Hepatocyte (in vitro differentiated cells): ENCODE data around the gene COX14. TPM values are rescaled to one million over a fixed set of nuclear protein-coding genes. Genes with fewer than 3 reads are reported as not detected.
"Not testable (repeated sequence)": the region's sequence is repeated elsewhere in the genome, so short reads cannot be mapped to it uniquely, and the experiment has no call there.

Experiments used
- DNase-seq: peaks from one replicate; pipeline ENCODE4 v3.0.0-alpha.2; 2016; ENCODE audit warnings: low spot score
- H2AFZ ChIP-seq: fragments of 200-600 bp; sonication (generic); 2 replicates; pipeline ENCODE4 v1.6.0; 2016; ENCODE audit warnings: antibody characterized with exemption, mild to moderate bottlenecking
- H3K27ac ChIP-seq: fragments of 200-600 bp; sonication (generic); 2 replicates; pipeline ENCODE4 v1.5.1; 2016; ENCODE audit warnings: mild to moderate bottlenecking
- H3K27me3 ChIP-seq: fragments of 200-600 bp; sonication (generic); 2 replicates; pipeline ENCODE4 v1.6.1; 2016
- H3K36me3 ChIP-seq: fragments of 200-600 bp; sonication (generic); replicated peaks from 2 replicates; pipeline ENCODE4 v1.5.1; 2016; ENCODE audit warnings: low read depth; ENCODE audit not compliant: insufficient read depth
- H3K4me1 ChIP-seq: fragments of 200-600 bp; sonication (generic); 2 replicates; pipeline ENCODE4 v1.5.1; 2016; ENCODE audit warnings: mild to moderate bottlenecking, moderate library complexity; ENCODE audit not compliant: insufficient read depth
- H3K4me2 ChIP-seq: fragments of 200-600 bp; sonication (generic); 2 replicates; pipeline ENCODE4 v1.6.0; 2016
- H3K4me3 ChIP-seq: fragments of 200-600 bp; sonication (generic); 2 replicates; pipeline ENCODE4 v1.5.1; 2016; ENCODE audit warnings: mild to moderate bottlenecking
- H3K79me2 ChIP-seq: fragments of 200-600 bp; sonication (generic); 2 replicates; pipeline ENCODE4 v1.6.0; 2017; ENCODE audit warnings: mild to moderate bottlenecking
- H3K9me2 ChIP-seq: fragments of 200-600 bp; sonication (generic); replicated peaks from 2 replicates; pipeline ENCODE4 v1.6.0; 2017; ENCODE audit warnings: mild to moderate bottlenecking; ENCODE audit not compliant: insufficient read depth
- H3K9me3 ChIP-seq: fragments of 200-600 bp; sonication (generic); 2 replicates; pipeline ENCODE4 v1.5.1; 2016; ENCODE audit warnings: low read depth, mild to moderate bottlenecking
- H4K20me1 ChIP-seq: fragments of 200-600 bp; sonication (generic); 2 replicates; pipeline ENCODE4 v1.6.0; 2016; ENCODE audit warnings: mild to moderate bottlenecking; ENCODE audit not compliant: insufficient read depth, poor library complexity, severe bottlenecking
- EZH2 ChIP-seq: fragments of 200-600 bp; sonication (generic); IDR thresholded peaks from 2 replicates; pipeline ENCODE4 v1.6.1; 2016; ENCODE audit warnings: antibody characterized with exemption, mild to moderate bottlenecking, borderline replicate concordance
- EZH2phosphoT487 ChIP-seq: fragments of 200-600 bp; sonication (generic); IDR thresholded peaks from one replicate; pipeline ENCODE4 v1.6.1; 2018; ENCODE audit warnings: antibody characterized with exemption, mild to moderate bottlenecking, low read depth, moderate library complexity; ENCODE audit not compliant: unreplicated experiment, severe bottlenecking
- WGBS: methylation state at CpG from one replicate; pipeline ENCODE4 v1.1.6; 2016; ENCODE audit warnings: low lambda C conversion rate; ENCODE audit errors: missing lambda C conversion rate; 5-methylcytosine and 5-hydroxymethylcytosine counted together
- polyA plus RNA-seq: library from polyadenylated mRNA; unstranded; fragments of >200 nt; fragmentation: Nextera tagmentation; extraction: Ambion mirVana; gene quantifications from 2 replicates; pipeline ENCODE4 v1.2.1, GENCODE V29; 2016
- total RNA-seq: library from RNA; depleted of rRNA; stranded (reverse); fragments of >200 nt; gene quantifications from 2 replicates; pipeline ENCODE4 v1.2.3, GENCODE V29; 2014
- TF ChIP-seq, protein P1 (sequence below): fragments of 200-600 bp; sonication (generic); IDR thresholded peaks from 2 replicates; pipeline ENCODE4 v1.5.1; 2016; ENCODE audit warnings: antibody characterized with exemption, mild to moderate bottlenecking; ENCODE audit not compliant: poor library complexity

The COX14 gene
- total and polyA plus RNA-seq, 2 experiments from 2014 or later: 61.5 to 186 TPM

DNA sequence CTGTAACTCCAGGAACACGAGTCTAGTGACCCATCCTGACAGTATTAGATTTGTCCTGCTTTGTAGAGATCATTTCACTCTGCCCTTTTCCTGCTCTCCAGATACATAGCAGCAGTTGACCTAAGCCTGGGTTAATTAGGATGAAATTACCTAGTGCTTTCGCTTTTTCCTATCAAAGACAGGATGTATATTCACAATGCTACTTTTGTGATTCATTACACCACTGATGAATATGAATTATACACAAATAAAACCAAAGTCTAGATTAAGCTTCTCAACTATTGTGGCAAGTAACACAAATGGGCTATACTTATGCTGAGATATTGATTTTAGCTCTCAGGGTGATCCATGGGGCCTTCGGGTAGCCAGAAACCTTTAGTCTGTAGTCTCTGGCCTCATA, 37.3 kb downstream of the COX14 start:
- H3K27me3 ChIP-seq: no peaks in the 10 kb centered on the region
- H3K36me3 ChIP-seq: no peaks in the 10 kb centered on the region
- H4K20me1 ChIP-seq: peaks cover 14% of the 10 kb centered on the region
- TF ChIP-seq, protein P1, sequence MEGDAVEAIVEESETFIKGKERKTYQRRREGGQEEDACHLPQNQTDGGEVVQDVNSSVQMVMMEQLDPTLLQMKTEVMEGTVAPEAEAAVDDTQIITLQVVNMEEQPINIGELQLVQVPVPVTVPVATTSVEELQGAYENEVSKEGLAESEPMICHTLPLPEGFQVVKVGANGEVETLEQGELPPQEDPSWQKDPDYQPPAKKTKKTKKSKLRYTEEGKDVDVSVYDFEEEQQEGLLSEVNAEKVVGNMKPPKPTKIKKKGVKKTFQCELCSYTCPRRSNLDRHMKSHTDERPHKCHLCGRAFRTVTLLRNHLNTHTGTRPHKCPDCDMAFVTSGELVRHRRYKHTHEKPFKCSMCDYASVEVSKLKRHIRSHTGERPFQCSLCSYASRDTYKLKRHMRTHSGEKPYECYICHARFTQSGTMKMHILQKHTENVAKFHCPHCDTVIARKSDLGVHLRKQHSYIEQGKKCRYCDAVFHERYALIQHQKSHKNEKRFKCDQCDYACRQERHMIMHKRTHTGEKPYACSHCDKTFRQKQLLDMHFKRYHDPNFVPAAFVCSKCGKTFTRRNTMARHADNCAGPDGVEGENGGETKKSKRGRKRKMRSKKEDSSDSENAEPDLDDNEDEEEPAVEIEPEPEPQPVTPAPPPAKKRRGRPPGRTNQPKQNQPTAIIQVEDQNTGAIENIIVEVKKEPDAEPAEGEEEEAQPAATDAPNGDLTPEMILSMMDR: no peak
- TF ChIP-seq EZH2phosphoT487: no peak
- TF ChIP-seq EZH2: no peak
- no peak overlapping the region for H3K27ac ChIP-seq
- WGBS: 84% methylated on average over 3 of the region's 3 CpGs
- H3K4me1 ChIP-seq: no peaks in the 10 kb centered on the region
- peaks cover 83% of the 10 kb centered on the region for H3K79me2 ChIP-seq
- no peak for DNase-seq
- H2AFZ ChIP-seq: no peak overlapping the region
- H3K4me2 ChIP-seq: no peak overlapping the region
- H3K4me3 ChIP-seq: no peak overlapping the region
- H3K9me3 ChIP-seq: no peaks in the 10 kb centered on the region
- no peaks in the 10 kb centered on the region for H3K9me2 ChIP-seq

DNA sequence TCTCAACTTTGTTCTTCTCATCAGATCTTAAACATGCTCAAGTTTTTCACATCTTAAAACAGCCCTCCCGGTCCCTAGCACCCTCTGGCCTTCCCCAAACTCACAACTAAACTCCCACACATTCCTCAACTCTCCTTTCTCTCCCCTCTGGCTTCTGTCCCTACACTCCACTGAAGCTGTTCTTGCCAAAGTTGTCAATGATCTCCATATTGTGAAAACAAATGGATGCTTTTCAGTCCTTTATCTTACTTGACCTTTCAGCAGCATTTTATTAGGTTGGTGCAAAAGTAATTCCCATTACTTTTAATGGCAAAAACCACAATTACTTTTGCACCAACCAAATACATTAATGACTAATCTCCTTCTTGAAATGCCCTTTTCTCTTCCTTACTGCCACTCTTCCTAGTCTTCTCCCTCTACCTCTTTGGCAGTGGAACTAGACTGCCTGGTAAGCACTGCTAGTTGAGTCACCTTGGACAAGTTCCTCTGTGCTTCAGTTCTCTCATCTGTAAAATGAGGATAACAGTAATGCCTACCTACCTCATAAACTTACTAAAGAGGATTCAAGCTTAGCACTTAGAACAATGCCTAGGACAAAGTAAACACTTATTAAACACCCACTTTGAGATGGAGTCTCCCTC, 39.1 kb downstream of the COX14 start:
- Histone ChIP-seq H3K79me2 (peaks cover 83% of the 10 kb centered on the region), H3K4me2 (no peak overlapping the region)
- 95% methylated on average over 1 of the region's 1 CpG for WGBS

DNA sequence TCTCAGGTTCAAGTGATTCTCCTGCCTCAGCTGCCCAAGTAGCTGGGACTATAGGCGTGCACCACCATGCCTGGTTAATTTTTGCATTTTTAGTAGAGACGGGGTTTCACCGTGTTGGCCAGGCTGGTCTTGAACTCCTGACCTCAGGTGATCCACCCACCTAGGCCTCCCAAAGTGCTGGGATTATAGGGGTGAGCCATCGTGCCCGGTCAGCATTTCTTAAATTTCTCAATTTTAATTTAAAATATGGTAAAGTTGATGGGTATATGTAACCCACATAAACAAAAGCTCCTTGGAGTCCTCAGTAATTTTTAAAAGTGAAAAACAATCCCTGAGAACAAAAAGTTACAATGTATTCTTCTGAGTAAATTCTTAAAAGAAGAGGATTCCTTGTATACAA, 42.9 kb downstream of the COX14 start:
- peaks cover 87% of the 10 kb centered on the region for H3K79me2 ChIP-seq
- peaks cover 12% of the 10 kb centered on the region for H4K20me1 ChIP-seq
- not testable (repeated sequence) for H3K9me3 ChIP-seq, H3K36me3 ChIP-seq, H3K4me3 ChIP-seq, H3K9me2 ChIP-seq, H3K4me1 ChIP-seq, H2AFZ ChIP-seq, H3K4me2 ChIP-seq, DNase-seq, H3K27ac ChIP-seq, H3K27me3 ChIP-seq
- 95% methylated on average over 5 of the region's 5 CpGs for WGBS

More for the DNA sequence above, 39.1 kb downstream of the COX14 start:
- Histone ChIP-seq H3K36me3 (no peaks in the 10 kb centered on the region), H3K4me3 (no peak overlapping the region), H3K9me3 (no peaks in the 10 kb centered on the region), H3K9me2 (no peaks in the 10 kb centered on the region), H3K4me1 (no peaks in the 10 kb centered on the region), H3K27ac (no peak overlapping the region), H2AFZ (no peak overlapping the region), H3K27me3 (no peaks in the 10 kb centered on the region), H4K20me1 (peaks cover 11% of the 10 kb centered on the region)
- DNase-seq: no peak
- TF ChIP-seq, protein P1: no peak
- TF ChIP-seq EZH2phosphoT487: no peak
- no peak for TF ChIP-seq EZH2

DNA sequence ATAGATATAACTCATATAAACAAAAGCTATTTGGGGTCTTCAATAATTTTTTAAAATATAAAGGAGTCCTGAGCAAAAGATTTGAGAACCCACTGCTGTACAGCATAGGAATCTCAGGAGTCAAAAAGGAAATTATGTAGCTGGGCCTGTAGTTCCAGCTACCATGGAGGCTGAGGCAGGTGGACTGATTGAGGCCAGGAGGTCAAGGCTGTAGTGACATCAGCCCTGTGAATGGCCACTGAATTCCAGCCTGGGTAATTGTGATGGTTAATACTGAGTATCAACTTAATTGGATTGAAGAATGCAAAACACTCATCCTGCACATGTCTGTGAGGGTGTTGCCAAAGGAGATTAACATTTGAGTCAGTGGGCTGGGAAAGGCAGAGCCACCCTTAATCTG, 44.6 kb downstream of the COX14 start:
- H4K20me1 ChIP-seq: peaks cover 12% of the 10 kb centered on the region
- H3K4me2 ChIP-seq: no peak overlapping the region
- H3K9me3 ChIP-seq: no peaks in the 10 kb centered on the region
- TF ChIP-seq EZH2: no peak
- TF ChIP-seq EZH2phosphoT487: no peak
- TF ChIP-seq, protein P1: no peak
- H3K27ac ChIP-seq: no peak overlapping the region
- DNase-seq: no peak
- no peaks in the 10 kb centered on the region for H3K9me2 ChIP-seq
- no peaks in the 10 kb centered on the region for H3K36me3 ChIP-seq
- H3K4me3 ChIP-seq: no peak overlapping the region
- no peak overlapping the region for H2AFZ ChIP-seq
- H3K4me1 ChIP-seq: peaks cover 3% of the 10 kb centered on the region
- H3K27me3 ChIP-seq: no peaks in the 10 kb centered on the region
- H3K79me2 ChIP-seq: peaks cover 92% of the 10 kb centered on the region
